ENCODE results near the gene RAB3GAP2.

DNA sequence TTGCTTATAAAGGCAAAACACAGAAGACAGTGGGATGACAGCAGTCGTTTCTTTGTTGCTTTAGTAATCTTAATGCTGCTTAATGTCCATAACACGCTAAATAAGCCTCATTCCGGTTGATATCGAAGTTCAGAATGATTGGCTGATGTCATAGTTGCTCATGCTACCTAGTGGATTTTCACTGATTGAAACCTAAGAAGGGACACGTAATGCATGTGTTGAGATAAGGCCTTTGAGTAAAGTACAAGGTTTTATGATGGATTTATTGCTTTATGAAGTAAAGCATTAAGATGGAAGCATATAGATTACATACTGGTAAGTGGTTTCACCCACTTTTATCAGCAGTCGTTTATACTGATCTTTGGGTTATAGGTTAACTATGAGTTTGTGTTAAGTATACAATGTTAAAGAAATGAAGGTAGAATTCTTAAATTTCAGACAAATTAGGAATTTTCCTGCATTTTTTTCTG, 153.2 kb downstream of the RAB3GAP2 start:
- no peak for TF ChIP-seq EZH2 (IDR thresholded peaks at IDR 0.05; ENCODE audit: insufficient read depth, poor library complexity, severe bottlenecking)
- TF ChIP-seq EZH2phosphoT487 (IDR thresholded peaks at IDR 0.05; ENCODE audit: insufficient read depth, low read depth): no peak

Measured in GM23248 (cell line).